HG03442 (cell line): ENCODE results near the gene TEKTIP1.
"Not testable (repeated sequence)": the region's sequence is repeated elsewhere in the genome, so short reads cannot be mapped to it uniquely, and the experiment has no call there.

Source experiments
- ATAC-seq: cut with Tn5 transposase; IDR thresholded peaks from one replicate; pipeline ENCODE4 v1.9.1; 2021; ENCODE audit warnings: mild to moderate bottlenecking, moderate library complexity; ENCODE audit not compliant: unreplicated experiment

TEKTIP1 gene

DNA sequence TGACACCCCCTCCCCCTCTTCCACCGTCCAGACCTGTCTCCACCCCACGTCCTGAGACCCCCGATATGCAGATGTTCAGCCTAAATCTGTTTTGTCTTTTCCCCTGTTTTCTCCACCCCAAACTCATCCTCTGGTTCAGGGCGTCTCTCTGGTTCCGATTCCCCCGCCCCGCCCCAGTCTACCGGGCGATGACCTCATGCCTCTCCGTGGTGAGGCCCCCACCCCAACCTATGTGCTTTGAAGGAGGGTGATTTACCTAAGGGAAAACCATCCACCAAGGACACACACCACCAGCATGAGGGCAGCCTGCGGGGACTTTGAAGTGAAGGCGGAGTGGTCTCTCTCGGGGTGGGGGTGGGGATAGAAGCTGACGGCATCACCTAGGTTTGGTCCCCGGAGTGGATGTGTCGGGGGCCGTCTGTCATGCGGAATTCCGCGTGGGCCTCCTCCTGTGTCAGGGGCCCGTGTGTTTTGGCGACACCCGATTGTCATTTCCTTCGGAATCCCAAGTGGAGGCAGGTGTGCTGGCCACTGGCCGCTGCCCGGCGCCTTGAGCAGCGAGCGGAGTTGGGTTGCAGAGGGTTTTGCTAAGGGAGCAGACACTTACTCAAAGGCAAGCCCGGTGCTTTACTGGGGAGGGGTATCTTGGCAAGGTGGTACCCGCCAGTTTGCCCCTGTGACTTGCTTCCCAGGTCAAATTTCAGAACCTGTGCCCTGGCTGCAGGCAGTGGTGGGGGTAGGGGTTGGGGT, 31.4 kb upstream of the TEKTIP1 start:
- no peak for ATAC-seq

DNA sequence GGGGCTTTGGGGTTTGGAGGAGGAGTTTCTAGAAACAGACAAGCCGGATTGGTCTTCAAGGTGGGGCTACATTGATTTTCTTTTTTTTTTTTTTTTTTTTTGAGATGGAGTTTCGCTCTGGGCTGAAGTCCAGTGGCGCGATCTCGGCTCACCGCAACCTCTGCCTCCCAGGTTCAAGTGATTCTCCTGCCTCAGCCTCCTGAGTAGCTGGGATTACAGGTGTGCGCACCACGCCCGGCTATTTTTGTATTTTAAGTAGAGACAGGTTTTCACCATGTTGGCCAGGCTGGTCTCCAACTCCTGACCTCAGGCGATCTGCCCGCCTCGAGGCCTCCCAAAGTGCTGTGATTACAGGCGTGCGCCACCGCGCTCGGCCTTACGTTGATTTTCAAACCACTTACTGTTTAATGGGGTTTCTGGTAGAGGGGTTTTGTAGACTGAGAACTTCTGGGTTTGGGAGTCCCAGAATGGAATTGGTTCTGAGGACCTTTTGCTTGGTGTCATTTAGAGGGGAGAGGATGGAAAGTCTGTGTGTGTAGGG, 30.8 kb upstream of the TEKTIP1 start:
- not testable (repeated sequence) for ATAC-seq

DNA sequence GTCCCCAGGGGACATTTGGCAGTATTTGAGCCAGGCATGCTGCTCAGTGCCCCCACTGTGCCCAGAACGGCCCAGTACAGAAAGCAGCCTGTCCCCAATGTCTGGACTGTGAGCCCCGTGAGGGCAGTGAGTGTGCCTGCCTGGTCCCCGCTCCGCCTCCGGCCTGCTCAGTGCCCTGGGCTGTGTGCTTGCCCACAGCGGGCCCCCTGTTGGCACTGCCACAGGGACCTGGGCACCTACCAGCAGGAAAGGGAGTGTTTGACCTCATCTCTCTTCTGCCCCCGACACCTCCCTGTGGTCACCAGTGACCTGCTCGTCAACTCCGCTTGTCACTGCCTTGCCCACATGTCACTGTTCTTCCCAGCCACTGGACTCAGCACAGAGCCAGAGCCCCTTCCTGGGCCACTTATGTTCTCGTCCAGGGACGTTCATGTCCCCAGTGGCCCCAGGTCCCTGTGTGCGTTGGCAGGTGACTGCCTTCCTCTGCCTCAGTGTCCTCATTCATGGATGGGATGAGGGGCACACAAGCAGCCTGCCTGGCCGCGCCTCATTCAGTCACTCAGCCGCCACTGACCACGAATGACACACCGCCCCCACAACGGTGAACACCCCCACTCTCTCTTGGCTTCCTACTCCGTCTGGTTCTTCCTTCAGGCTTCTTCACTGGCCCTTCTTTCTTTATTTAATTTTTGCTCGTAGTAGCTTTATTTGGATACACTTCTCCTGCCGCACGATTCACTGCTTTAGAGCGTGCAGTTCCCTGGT, 30.0 kb upstream of the TEKTIP1 start:
- ATAC-seq: no peak

DNA sequence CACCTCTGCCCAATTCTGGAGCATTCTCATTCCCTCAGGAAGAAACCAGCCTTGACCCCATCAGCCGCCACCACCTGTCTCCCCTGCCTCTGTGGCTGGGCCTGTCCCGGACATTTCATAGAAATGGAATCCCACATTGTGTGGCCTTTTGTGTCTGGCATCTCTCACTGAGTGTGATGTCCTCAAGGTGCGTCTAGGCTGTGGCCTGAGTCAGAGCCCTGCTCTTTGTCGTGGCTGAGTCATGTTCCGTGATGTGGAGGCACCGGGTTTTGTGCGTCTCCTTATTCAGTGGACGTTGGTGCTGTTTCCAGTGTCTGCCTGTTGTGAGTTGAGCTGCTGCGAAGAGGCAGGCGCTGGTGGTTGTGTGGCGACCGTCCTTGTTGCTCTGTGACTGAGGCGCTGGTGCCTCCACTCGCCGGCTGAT, 29.4 kb upstream of the TEKTIP1 start:
- ATAC-seq: no peak

DNA sequence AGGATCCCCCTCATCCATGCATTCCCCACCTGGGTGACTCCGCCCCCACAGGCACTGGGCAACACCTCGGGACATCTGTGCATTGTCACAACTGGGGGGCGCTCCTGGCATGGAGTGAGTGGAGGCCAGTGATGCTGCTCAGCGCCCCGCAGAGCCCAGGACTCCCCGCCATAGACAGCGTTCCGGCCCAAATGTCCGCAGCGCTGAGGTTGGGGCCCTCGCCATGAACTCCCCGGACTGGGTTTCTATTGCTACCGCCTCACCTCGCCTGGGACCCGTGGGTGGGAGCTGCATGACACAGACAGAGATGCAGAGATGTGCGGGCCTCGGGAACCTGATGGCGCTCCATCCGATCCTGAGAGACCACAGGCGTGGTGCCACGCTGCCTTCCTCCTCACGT, 28.2 kb upstream of the TEKTIP1 start:
- no peak for ATAC-seq

DNA sequence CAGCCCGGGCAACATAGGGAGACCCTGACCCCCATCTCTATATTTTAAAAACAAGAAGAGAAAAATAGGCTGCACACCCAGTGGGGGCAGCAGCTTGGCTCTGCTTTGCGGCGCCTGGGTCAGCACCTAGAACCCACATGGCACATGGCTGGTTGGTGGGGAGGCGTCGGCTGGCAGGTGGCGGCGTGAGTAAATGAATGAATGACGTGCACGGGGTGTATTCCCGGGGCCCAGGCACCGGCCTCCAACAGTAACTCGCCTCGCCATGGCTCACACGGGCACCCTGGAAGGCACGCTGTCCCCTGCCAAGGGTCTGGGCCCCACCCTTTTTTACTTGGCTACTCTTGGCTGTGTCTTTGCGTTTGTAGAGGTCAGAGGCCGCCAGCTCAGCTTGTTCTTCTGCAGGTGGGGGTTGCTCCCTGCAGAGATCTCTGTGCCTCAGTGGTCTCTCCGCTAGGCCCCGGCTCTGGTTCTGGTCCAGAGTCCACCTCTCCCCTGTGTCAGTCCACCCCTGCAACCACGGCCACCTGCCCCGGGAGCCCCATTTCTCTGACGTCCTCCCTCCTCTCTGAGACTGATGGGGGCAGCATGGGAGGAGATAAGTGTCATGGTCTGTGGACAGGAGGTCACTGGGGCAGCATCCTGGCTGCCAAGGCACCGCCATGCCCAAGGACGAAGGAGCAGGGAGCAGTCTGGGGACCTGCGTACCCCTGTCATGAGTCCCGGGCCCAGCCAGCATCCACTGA, 27.3 kb upstream of the TEKTIP1 start:
- ATAC-seq: no peak

DNA sequence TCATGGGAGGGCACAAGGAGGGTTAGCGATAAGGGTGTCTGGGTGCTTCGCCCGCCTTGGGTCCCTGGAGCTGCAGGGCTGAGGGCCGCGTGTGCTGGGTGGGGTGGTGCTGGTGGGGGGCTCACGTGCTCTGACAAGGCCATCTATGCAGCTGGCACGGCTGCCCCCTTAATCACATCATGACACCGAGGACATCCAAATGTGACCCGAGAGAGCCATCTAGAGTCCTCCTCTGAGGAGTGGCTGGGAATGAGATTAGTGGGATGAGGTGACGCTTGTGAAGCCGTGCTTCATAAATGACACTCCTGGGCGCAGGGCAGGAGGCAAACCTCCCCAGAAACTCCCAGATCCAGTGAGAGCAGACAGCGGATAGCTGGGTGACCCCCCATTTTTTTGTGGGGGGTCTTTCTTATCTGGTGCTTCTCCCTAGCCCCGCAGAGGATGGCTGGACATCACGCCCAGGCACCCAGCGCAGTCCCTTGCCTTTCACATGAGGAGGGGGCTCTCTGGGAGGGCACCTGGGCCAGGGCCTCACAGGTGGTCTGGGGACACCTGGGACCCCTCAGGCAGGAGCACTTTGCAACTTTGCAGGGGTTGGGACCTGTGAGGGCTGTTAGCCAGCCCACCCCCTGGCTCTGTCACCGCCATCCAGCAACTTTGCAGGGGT, 26.3 kb upstream of the TEKTIP1 start:
- ATAC-seq: no peak

DNA sequence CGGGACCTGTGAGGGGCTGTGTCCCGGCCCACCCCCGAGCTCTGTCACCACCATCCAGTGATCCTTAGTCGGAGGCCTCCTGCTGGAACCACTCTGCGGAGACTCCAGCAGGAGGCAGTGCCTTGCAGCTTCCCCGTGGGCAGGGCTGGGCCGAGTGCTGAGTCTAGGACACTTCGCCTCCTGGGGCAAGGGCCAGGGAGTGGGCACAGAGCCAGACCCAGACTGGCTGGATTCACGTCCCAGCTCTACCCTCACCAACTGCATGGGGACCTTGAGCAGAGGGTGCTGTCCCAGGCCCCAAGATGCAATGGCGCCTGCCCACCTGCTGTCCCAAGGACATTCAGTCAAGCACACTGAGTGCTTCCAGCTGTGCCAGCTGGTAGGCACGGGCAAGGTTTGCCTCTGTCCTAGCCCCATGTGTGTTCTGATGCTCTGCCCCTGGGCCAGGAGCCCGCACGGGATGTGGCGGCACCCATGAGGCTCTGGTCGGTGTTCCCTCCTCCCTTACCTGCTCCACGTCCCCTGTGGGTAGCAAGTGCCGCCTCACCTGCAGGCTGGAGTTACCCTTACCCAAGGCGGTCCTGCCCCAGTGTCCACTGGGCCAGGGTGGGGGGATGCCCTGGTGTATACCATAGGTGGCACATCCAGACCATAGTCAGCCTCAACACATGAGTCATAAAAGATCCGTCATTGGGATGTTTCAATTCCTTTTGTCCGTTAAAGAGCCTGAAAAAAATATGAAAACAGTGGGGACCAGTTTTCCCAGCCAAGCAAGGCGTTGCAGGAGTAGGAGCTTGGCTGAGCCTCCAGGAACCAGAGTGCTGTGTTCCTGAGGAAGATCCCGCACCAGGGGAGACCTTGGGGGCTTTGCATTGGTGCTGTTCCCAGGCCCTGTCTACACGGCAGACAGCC, 25.5 kb upstream of the TEKTIP1 start:
- no peak for ATAC-seq

DNA sequence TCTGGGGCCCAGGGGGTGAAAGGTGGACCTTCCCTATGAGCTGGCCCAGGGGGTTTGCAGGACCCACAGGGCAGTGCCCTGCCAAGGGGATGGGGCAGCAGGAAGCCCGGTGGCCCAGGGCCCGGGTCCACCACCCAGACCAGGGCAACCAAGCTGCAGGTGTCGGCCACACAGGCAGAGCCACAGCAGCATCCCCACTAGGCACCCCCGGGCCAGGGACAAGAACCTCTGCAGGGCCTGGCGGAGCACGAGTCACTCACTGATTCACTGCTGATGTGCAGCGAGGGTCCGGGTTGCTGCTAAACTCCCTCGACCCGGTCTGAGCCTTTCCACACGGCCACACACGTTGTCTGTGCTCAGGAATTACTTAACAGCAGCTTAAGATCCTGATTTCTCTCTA, 24.0 kb upstream of the TEKTIP1 start:
- ATAC-seq: no peak

DNA sequence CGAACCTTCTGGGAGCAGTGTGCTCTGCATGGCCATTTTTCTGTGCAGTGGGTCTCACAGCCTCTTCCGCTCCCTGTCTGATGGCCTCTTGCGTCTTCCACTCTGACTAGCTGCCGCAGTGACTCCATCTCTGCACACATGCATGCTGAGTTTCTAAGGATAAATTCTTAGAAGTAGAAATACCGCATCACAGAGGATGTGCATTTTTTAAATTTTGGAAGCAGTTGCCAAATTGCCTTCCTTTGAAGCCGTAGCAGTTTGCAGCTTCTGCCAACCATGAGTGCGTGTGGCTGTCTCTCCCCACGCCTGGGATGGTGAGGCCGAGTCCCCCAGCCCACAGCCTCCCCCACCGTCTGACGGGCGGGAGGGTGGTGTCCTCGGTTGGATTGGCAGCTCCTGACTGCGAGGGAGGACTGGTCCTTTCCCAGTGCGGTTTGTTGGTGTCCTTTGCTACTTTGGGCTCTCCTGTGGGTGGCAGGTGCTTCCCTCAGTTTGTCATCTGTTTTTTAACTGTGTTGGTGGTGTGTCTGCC, 23.0 kb upstream of the TEKTIP1 start:
- no peak for ATAC-seq

DNA sequence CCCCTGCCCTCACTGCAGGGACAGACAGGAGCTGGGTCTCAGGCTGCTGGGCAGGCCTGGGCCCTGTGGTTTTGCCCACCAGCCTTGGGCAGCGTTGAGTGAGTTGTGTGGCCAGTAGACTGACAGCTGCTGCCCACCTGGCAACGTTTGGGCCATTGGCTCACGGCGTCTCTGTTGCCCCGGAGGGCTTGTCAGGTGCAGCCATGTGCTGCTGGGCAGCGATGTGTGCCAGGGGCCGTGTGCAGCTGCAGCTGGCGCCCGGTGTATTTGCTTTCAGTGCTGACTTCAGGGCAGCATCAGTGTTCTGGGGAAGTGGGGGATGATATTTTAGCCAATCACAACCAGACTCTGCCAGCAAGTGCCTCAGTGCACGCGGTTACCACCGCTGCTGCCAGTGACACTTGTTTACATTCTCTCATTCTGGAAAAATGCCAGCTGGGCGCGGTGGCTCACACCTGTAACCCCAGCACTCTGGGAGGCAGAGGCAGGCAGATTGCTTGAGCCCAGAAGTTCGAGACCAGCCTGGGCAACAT, 22.2 kb upstream of the TEKTIP1 start:
- ATAC-seq: no peak

DNA sequence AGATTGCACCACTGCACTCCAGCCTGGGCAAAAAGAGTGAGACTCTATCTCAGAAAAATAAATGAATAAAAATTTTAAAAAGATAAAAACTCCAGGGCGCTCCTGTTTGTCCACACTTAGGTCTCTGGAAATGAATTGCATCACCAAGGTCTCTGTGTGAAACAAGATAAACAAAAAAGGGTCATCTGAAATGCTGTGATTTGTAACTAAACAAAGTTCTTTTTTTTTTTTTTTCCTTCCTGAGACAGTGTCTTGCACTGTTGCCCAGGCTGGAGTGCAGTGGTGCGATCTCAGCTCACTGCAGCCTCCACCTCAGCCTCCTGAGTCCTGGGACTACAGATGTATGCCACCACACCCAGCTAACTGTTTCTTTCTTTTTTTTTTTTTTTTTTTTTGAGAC, 21.3 kb upstream of the TEKTIP1 start:
- ATAC-seq: no peak

DNA sequence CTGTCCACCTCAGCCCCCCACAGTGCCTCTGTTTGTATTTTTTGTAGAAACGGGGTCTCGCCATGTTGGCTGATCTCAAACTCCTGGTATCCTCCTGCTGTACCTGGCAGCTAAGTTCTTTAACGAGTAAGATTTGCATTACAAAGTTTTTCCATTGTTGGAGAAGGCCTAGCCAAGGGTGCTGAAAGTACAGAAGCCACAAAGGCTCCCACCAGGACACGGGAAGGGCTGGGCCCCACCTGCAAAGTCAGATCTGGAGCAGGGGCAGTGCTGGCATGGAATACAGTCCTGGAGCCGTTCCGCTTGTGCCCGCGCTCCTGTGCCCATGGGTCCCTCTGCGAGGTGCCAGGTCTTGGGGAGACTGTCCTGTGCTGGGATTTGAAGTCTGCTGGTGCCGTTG, 20.7 kb upstream of the TEKTIP1 start:
- no peak for ATAC-seq

DNA sequence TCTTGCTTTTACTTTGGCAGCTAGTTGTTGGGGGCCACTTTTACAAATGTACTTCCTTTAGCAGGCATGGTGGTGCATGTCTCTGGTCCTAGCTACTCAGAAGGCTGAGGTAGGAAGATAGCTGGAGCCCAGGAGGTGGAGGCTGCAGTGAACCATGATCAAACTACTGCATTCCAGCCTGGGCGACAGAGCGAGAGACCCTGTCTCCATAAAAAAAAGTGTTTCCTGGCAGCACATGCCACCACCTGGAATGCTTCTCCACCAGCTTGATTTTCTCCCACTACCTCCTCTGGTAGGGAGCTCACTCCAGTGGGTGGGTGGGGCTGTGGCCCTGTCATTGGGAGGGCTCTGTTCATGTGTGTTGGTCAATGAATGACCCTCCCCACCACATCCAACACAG, 20.3 kb upstream of the TEKTIP1 start:
- ATAC-seq: no peak

DNA sequence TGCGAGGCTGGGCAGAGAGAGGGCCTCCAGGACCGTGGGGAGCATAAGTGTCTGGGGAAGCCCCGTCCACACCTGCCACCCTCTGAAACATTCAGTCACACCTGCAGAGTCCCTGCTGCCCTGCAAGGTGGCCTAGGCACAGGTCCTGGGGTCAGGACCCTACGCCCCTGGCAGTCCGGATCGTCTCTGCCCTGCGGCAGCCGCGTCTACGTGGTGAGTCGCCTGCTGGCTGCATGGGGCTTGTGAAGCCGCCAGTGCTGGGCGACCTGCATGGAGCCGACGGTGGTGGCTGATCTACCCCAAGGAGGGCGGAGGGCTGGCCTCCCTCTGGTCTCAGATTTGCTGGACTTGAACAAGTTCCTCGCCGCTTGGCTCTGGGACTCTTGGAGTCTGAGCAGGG, 19.8 kb upstream of the TEKTIP1 start:
- ATAC-seq: no peak

DNA sequence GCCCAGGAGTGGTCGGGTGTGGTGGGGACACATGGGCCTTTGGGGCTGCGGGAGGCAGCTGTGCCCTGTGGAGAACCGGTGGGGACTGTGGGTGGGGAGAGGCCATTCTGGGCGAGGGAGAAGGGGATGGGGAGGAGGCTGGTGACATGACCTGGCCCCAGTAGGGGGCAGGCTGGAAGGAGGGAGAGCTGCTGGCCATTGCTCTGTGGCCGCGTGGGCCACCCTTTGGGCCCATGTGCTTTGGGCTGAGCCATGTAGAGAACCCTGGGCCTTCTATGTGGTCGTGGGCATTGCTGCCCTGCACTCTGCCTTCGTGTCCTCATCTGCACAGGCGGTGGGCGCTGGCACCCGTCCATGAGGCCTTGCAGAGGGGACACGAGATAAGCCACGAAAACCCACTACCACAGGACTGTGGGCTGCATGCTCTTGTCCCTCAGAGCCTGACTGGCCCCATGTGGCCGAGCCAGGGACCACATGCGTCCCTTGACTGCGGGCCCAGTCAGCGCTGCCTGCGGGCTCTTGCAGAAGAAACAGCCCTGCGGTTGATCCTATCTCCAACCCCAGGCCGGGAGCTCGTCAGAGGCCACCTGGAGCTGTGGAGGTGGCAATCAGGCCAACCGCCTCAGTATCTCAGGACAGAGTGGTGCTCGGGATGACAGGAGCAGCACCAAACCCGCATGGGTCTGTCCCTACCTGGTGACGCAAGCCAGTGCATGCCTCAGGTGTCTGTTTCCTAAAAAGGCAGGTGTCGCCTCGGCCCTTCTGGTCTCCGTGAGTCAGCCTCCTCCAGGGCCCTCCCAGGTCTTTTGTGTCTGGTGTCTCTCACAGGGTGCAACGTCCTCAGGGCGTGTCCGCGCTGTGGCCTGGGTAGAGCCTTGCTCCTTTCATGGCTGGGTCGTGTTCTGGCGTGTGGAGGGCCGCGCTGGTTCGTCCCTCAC, 18.5 kb upstream of the TEKTIP1 start:
- ATAC-seq: no peak

DNA sequence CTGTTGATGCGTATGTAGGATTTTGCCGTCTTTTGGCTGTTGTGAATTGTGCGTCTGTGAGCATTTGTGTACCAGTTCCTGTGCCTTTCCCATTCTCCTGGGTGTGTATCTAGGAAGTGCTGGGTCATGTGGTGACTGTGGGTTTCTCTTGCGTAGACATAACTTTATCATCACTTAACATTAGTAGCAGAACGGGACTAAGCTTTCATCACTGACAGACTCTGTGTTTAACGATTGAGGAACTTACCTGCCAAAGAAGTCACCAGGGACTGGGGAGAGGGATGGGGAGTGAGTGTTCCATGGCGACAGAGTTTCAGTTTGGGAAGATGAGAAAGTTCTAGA, 17.9 kb upstream of the TEKTIP1 start:
- no peak for ATAC-seq
